H9 (cell line): ENCODE results near the gene CD200. TPM values are rescaled to one million over a fixed set of nuclear protein-coding genes. Genes with fewer than 3 reads are reported as not detected.

Experiments
- DNase-seq: peaks from one replicate; pipeline ENCODE4 v3.0.0-alpha.2; 2017
- H2AFZ ChIP-seq: one replicate; pipeline ENCODE4 v1.6.1; 2013; ENCODE audit warnings: mild to moderate bottlenecking, low read length, control low read depth, moderate library complexity
- H2AK5ac ChIP-seq: 2 replicates; pipeline ENCODE4 v1.6.1; 2013; ENCODE audit warnings: low read length, control low read depth, mixed read lengths; ENCODE audit not compliant: insufficient read length
- H2BK120ac ChIP-seq: one replicate; pipeline ENCODE4 v1.6.1; 2013; ENCODE audit warnings: low read depth, mild to moderate bottlenecking, low read length, control low read depth, inconsistent platforms; ENCODE audit not compliant: poor library complexity, severe bottlenecking
- H2BK12ac ChIP-seq: 2 replicates; pipeline ENCODE4 v1.6.1; 2013; ENCODE audit warnings: low read length, control low read depth, mixed read lengths, low read depth; ENCODE audit not compliant: insufficient read length
- H2BK15ac ChIP-seq: 2 replicates; pipeline ENCODE4 v1.6.1; 2013; ENCODE audit warnings: low read depth, low read length, control low read depth
- H2BK20ac ChIP-seq: one replicate; pipeline ENCODE4 v1.6.1; 2013; ENCODE audit warnings: low read depth, mild to moderate bottlenecking, low read length, control low read depth, inconsistent platforms; ENCODE audit not compliant: poor library complexity, severe bottlenecking
- H2BK5ac ChIP-seq: 2 replicates; pipeline ENCODE4 v1.6.1; 2013; ENCODE audit warnings: low read length, control low read depth, mixed read lengths; ENCODE audit not compliant: insufficient read length
- H3K14ac ChIP-seq: 2 replicates; pipeline ENCODE4 v1.6.1; 2013; ENCODE audit warnings: low read length, control low read depth; ENCODE audit not compliant: insufficient read depth
- H3K18ac ChIP-seq: 2 replicates; pipeline ENCODE4 v1.6.1; 2013; ENCODE audit warnings: low read depth, mild to moderate bottlenecking, mixed read lengths, low read length, control low read depth; ENCODE audit not compliant: insufficient read length
- H3K23ac ChIP-seq: 2 replicates; pipeline ENCODE4 v1.6.1; 2013; ENCODE audit warnings: low read length, control low read depth, mixed read lengths, low read depth; ENCODE audit not compliant: insufficient read length
- H3K23me2 ChIP-seq: 2 replicates; pipeline ENCODE4 v1.6.1; 2013; ENCODE audit warnings: low read depth, mild to moderate bottlenecking, mixed read lengths, low read length, control low read depth; ENCODE audit not compliant: insufficient read length, poor library complexity, severe bottlenecking
- H3K27ac ChIP-seq: 2 replicates; pipeline ENCODE4 v1.5.1; 2013; ENCODE audit warnings: low read length, control low read depth, mixed read lengths, low read depth; ENCODE audit not compliant: insufficient read length
- H3K27me3 ChIP-seq: 2 replicates; pipeline ENCODE4 v1.6.1; 2013; ENCODE audit warnings: low read length, control low read depth, inconsistent platforms; ENCODE audit not compliant: insufficient read depth
- H3K4ac ChIP-seq: 2 replicates; pipeline ENCODE4 v1.6.1; 2013; ENCODE audit warnings: low read depth, mild to moderate bottlenecking, control low read depth, inconsistent platforms, low read length, moderate library complexity
- H3K4me1 ChIP-seq: 2 replicates; pipeline ENCODE4 v1.6.1; 2013; ENCODE audit warnings: low read length, control low read depth, inconsistent platforms; ENCODE audit not compliant: insufficient read depth
- H3K4me2 ChIP-seq: 2 replicates; pipeline ENCODE4 v1.6.1; 2013; ENCODE audit warnings: low read length, control low read depth, mixed read lengths; ENCODE audit not compliant: insufficient read length, insufficient read depth
- H3K56ac ChIP-seq: 2 replicates; pipeline ENCODE4 v1.6.1; 2013; ENCODE audit warnings: low read depth, mild to moderate bottlenecking, mixed read lengths, low read length, control low read depth; ENCODE audit not compliant: insufficient read length
- H3K79me1 ChIP-seq: 2 replicates; pipeline ENCODE4 v1.6.1; 2013; ENCODE audit warnings: low read depth, mild to moderate bottlenecking, moderate library complexity, low read length, control low read depth, inconsistent platforms; ENCODE audit not compliant: insufficient read depth, poor library complexity, severe bottlenecking
- H3K79me2 ChIP-seq: 2 replicates; pipeline ENCODE4 v1.6.1; 2013; ENCODE audit warnings: low read length, control low read depth, inconsistent platforms; ENCODE audit not compliant: insufficient read depth
- H3K9ac ChIP-seq: 2 replicates; pipeline ENCODE4 v1.6.1; 2013; ENCODE audit warnings: low read length, control low read depth, mixed read lengths; ENCODE audit not compliant: insufficient read length; ENCODE audit errors: extremely low read depth
- H3K9me3 ChIP-seq: one replicate; pipeline ENCODE4 v1.6.1; 2013; ENCODE audit warnings: low read depth, low read length, inconsistent platforms; ENCODE audit not compliant: control insufficient read depth
- H3T11ph ChIP-seq: one replicate; pipeline ENCODE4 v1.6.1; 2013; ENCODE audit warnings: mild to moderate bottlenecking, low read length, control low read depth, inconsistent platforms
- H4K20me1 ChIP-seq: one replicate; pipeline ENCODE4 v1.6.1; 2013; ENCODE audit not compliant: control insufficient read depth, insufficient read length, insufficient read depth
- H4K5ac ChIP-seq: 2 replicates; pipeline ENCODE4 v1.6.1; 2013; ENCODE audit warnings: low read depth, mild to moderate bottlenecking, mixed read lengths, low read length, control low read depth; ENCODE audit not compliant: insufficient read length
- H4K8ac ChIP-seq: replicated peaks from 2 replicates; pipeline ENCODE4 v1.6.1; 2013; ENCODE audit warnings: low read length, control low read depth, mixed read lengths, low read depth; ENCODE audit not compliant: insufficient read length
- H4K91ac ChIP-seq: 2 replicates; pipeline ENCODE4 v1.6.1; 2013; ENCODE audit warnings: low read depth, mild to moderate bottlenecking, moderate library complexity, mixed read lengths, low read length, control low read depth; ENCODE audit not compliant: insufficient read length
- H3K27ac Mint-ChIP-seq, 3 experiments: 2 replicates in 2 of 3; 3 replicates in 1 of 3; pipeline ENCODE4 v1.8.0; 2020 to 2021; ENCODE audit warnings: mixed read lengths in 3 of 3, mild to moderate bottlenecking in 1 of 3, moderate library complexity in 1 of 3
- H3K27me3 Mint-ChIP-seq: 2 replicates; pipeline ENCODE4 v1.8.0; 2021; ENCODE audit warnings: low read depth, mild to moderate bottlenecking, moderate library complexity, mixed read lengths
- H3K36me3 Mint-ChIP-seq, 3 experiments: 2 replicates in 2 of 3; 3 replicates in 1 of 3; pipeline ENCODE4 v1.8.0; 2020 to 2021; ENCODE audit warnings: low read depth in 3 of 3, mixed read lengths in 3 of 3; ENCODE audit not compliant: insufficient read depth in 1 of 3
- H3K4me1 Mint-ChIP-seq, 2 experiments: 2 replicates each; pipeline ENCODE4 v1.8.0; 2020; ENCODE audit warnings: mixed read lengths in 2 of 2
- H3K4me3 Mint-ChIP-seq, 2 experiments: 2 replicates in 1 of 2; 3 replicates in 1 of 2; pipeline ENCODE4 v1.8.0; 2020 to 2021; ENCODE audit warnings: mild to moderate bottlenecking in 2 of 2, mixed read lengths in 2 of 2, moderate library complexity in 1 of 2
- H3K9me3 Mint-ChIP-seq, 2 experiments: 2 replicates in 1 of 2; 3 replicates in 1 of 2; pipeline ENCODE4 v1.8.0; 2020; ENCODE audit warnings: mild to moderate bottlenecking in 2 of 2, mixed read lengths in 2 of 2, moderate library complexity in 1 of 2
- total RNA-seq: library from RNA; stranded (reverse); gene quantifications from 2 replicates; pipeline ENCODE4 v1.2.1, GENCODE V29; 2021
- TF ChIP-seq, protein P1 (sequence below): fragments of 200-600 bp; sonication (generic); conservative IDR thresholded peaks from 3 replicates; pipeline ENCODE4 v1.8.0; 2021; ENCODE audit warnings: antibody characterized with exemption, mild to moderate bottlenecking

The CD200 gene
- total RNA-seq, 1 experiment from 2014 or later, result 51.6 TPM

DNA sequence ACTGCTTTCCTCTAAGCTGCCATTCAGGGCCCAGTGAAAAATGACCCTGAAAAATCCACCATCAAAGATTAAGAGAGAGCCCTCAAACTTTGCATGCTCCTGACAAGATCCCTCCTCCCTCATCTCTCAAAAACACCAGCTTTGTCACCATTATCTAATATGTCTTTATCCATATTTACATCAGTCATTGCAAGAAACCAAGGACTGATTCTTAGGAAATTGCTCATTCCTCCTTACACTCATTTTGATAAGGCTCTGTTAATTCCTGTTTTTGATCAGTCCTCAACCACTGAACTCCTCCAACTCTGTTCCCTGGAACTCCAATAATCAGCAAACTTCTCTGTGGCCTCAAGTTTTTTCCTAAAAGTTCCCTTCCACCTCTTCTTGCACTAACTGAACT, 51.8 kb downstream of the CD200 start:
- Histone ChIP-seq H3K4me2 (no peak overlapping the region), H3K9ac (no peak overlapping the region), H3K23ac (no peak overlapping the region), H3K14ac (no peak overlapping the region), H2AFZ (no peak overlapping the region), H2BK120ac (no peak overlapping the region), H2AK5ac (no peak overlapping the region), H3K18ac (no peak overlapping the region), H3K9me3 (no peaks in the 10 kb centered on the region), H4K8ac (no peak overlapping the region), H3K27me3 (no peaks in the 10 kb centered on the region), H3K79me1 (no peaks in the 10 kb centered on the region), H3K27ac (no peak overlapping the region), H2BK5ac (no peak overlapping the region), H4K20me1 (no peaks in the 10 kb centered on the region), H3K79me2 (no peaks in the 10 kb centered on the region), H3K4me1 (no peaks in the 10 kb centered on the region; the same call in 1 of the 2 replicates), H2BK20ac (no peak overlapping the region), H3T11ph (no peak overlapping the region), H4K5ac (no peak overlapping the region), H3K56ac (no peak overlapping the region), H2BK15ac (no peak overlapping the region), H3K4ac (no peak overlapping the region), H3K23me2 (no peaks in the 10 kb centered on the region), H4K91ac (no peak overlapping the region), H2BK12ac (no peak overlapping the region)
- TF ChIP-seq, protein P1, sequence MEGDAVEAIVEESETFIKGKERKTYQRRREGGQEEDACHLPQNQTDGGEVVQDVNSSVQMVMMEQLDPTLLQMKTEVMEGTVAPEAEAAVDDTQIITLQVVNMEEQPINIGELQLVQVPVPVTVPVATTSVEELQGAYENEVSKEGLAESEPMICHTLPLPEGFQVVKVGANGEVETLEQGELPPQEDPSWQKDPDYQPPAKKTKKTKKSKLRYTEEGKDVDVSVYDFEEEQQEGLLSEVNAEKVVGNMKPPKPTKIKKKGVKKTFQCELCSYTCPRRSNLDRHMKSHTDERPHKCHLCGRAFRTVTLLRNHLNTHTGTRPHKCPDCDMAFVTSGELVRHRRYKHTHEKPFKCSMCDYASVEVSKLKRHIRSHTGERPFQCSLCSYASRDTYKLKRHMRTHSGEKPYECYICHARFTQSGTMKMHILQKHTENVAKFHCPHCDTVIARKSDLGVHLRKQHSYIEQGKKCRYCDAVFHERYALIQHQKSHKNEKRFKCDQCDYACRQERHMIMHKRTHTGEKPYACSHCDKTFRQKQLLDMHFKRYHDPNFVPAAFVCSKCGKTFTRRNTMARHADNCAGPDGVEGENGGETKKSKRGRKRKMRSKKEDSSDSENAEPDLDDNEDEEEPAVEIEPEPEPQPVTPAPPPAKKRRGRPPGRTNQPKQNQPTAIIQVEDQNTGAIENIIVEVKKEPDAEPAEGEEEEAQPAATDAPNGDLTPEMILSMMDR, result no peak
- H3K27ac Mint-ChIP-seq, result no peak overlapping the region; a peak in 1 of 7 replicates
- peaks cover 0 to 2% of the 10 kb centered on the region in 2 experiments; a peak in 1 of 5 replicates for H3K9me3 Mint-ChIP-seq
- H3K4me3 Mint-ChIP-seq, result no peak overlapping the region
- no peaks in the 10 kb centered on the region for H3K27me3 Mint-ChIP-seq
- no peak for DNase-seq
- peaks cover 0 to 4% (median 4%) of the 10 kb centered on the region in 3 experiments; a peak in 6 of 7 replicates for H3K36me3 Mint-ChIP-seq
- H3K4me1 Mint-ChIP-seq, result peaks cover 24 to 30% of the 10 kb centered on the region in 2 experiments
